Measurements from ENCODE around the gene ZNF708.
"Not testable (repeated sequence)": the region's sequence is repeated elsewhere in the genome, so short reads cannot be mapped to it uniquely, and the experiment has no call there.

ZNF708 gene

GRCh38 chr19:21328885-21329605 lies at the start of gene ZNF708:
ZNF708 (minus strand) TSS chr19:21329410; CDS start chr19:21329212, 198 bp downstream.
- peak; percentile 81 for DNase-seq

DNA sequence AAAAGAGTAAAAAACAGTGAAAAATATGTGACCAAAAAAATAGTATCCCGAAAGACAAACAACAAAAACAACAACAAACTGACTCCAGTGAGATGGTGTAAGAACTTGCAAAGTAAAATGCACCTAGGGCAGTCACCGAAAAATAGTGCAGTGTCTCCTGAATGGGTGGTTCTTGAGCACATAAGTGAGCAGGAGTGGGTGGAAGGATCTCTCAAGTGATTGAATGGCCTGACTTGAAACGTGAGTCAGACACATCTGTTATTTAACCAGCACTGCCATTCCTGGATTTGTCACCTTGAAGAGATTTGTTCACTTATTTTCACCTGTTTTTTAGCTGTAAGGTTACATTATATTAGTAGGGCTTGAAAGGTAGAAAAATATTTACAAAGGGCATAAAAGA lies 33.1 kb upstream of the ZNF708 start:
- DNase-seq, result no peak

DNA sequence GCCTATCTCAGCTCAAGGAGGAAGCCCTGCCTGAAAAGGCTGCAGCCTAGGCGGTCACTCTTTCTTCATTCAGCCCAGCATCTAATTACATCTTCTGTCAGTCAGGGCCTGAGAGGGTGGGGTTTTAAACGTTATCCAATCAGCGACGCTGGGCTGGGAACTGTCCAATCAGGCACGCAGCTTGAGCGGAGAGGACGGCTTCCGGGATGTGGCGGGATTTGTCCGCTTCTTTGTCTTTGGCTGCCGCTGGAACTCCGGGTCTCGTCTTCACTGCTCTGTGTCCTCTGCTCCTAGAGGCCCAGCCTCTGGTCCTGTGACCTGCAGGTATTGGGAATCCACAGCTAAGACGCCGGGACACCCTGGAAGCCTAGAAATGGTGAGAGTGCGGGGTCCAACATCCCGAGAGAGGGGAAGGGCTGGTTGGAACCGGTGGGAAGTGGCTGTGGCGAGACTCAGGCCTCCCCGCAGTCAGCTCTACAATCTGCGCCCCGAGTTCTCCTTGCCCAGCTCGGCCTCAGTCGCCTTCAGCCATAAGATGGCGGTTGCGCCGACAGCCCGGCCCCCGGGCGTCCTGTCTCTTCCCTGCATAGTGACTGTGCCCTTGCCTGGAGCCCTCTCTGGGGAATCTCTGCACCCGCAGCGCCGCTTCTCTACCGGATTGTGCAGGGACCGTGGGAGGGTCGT lies 29.7 kb upstream of the ZNF708 start, which contains the start of gene ZNF738:
TSS of gene ZNF738 (plus strand) at position 233 of the 684 bp plus-strand sequence. CDS start at position 374, 141 bp downstream.
- DNase-seq, result peak; percentile 79

GRCh38 chr19:21352830-21353229 lies 23.6 kb upstream of the ZNF708 start:
- no peak for DNase-seq

DNA sequence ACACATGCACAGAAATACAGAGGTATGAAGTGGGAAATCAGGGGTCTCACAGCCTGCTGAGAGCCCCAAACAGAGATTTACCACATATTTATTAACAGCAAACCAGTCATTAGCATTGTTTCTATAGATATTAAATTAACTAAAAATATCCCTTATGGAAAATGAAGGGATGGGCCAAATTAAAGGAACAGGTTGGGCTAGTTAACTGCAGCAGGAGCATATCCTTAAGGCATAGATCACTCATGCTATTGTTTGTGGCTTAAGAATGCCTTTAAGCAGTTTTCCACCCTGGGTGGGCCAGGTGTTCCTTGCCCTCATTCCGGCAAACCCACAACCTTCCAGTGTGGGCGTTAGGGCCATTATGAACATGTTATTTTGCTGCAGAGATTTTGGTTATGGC lies 15.6 kb upstream of the ZNF708 start:
- not testable (repeated sequence) for DNase-seq

- no peak for DNase-seq
These were observed 6.5 kb upstream of the ZNF708 start for GRCh38 chr19:21335721-21336120.

DNA sequence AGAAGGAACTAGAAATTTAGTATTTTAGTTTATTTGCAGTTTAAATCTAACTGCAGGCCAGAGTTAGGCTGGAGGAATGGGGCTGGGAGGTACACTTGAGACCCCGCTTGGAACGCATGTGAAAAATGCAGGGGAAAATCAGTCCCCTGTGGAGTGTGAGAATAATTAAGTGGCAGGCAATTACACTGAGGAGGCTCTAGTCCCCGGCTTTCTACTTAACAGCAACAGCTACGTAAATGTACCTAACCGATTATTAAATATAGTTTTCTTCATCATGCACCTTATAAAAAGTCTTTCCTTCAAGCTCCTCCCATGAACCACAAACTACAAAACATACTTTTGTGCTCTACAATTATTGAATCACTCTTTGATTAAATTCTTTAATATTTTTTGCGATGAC lies 804 bp downstream of the ZNF708 start:
- DNase-seq, result no peak

- DNase-seq, result no peak
These were observed 3.0 kb downstream of the ZNF708 start for GRCh38 chr19:21326169-21326568.

DNA sequence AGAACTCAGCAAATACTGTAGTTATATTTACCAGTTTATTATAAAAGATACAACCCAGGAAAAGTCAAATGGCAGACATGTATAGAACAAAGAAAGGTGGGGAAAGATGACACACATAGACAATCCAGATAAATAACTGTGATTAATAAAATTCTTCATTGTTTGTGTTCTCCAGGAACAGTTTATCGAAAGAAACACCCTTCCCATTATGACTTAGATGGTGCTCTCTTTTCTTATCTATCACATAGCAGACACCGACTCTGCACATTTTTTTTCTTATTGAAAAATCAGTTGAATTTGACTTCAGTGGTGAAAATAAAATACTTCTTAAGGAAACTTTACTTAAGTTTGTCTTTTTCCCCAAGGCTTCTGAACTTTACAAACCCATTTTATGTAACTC lies 6.2 kb downstream of the ZNF708 start:
- no peak for DNase-seq

DNA sequence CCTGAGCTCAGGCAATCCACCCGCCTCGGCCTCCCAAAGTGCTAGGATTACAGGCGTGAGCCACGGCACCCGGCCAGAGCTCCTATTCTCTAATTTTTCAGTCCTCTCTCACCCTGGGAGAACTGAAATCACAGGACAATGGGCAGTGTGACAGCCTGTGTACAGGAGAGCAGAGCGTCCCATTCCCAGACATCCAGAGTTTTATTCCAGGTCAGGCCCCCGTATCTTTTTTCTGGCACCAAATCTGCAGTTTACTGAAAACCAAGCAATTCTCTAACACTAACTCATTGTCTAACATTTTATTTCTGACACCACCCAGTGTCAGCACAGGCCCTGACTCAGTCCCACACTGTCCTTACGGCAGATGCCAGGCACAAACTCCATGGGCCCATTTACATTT lies 6.7 kb downstream of the ZNF708 start:
- no peak for DNase-seq

DNA sequence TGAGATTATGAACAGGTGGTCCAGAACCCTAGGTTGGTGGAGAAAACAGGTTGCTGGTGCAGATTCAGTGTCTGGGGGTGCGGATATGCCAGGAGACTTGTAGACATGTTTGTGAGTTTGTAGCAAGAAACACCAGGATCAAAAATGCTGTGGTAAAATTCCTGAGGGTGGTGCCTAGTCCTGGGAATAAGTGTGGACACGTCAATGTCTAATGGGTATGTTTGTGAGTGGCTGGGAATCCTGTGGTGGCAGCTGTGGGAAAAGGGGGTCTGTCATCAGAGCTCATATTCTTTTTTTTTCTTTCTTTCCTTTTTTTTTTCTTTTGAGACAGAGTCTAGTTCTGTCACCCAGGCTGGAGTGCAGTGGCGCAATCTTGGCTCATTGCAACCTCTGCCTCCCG lies 7.2 kb downstream of the ZNF708 start:
- DNase-seq, result no peak

GRCh38 chr19:21321134-21321533 lies 8.1 kb downstream of the ZNF708 start:
- DNase-seq, result no peak

GRCh38 chr19:21317821-21318220 lies 11.4 kb downstream of the ZNF708 start:
- DNase-seq, result peak; percentile 25

DNA sequence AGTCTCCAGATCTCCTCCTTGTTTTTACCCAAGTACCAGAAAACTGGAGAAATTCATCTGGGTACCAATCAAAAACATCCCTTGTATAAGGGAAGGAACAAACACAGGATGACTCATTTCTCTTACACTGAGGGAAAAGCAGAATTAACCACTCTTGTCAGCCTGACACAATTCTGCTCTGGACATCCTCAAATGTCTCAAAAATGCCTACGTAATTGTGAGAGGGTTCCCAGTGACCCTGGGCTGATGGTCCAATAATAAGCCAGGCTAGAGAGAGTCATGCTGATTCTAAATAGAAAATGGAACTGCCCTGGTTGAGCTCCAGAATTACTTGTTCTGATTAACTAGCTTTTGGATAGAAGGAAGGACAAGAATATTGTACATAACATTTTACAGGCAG lies 14.5 kb downstream of the ZNF708 start:
- no peak for DNase-seq

DNA sequence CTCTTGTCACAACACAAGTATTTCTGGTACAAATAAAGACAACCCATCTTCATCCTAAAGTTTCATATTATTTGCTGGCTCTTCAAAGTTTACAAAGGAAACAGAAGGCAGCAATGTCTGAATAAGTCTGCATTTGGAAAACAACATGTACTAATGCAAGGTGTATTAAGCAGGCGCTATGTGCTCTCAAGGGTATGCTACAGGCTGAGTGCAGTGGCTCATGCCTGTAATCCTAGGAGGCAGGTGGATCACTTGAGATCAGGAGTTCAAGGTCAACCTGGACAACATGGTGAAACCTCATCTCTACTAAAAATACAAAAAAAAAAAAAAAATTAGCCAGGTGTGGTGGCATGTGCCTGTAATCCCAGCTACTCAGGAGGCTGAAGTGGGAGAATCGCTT lies 16.4 kb downstream of the ZNF708 start:
- DNase-seq, result not testable (repeated sequence)

GRCh38 chr19:21308773-21309172 lies 20.4 kb downstream of the ZNF708 start:
- DNase-seq, result no peak

- not testable (repeated sequence) for DNase-seq
These were observed 22.2 kb downstream of the ZNF708 start for GRCh38 chr19:21306881-21307479.

DNA sequence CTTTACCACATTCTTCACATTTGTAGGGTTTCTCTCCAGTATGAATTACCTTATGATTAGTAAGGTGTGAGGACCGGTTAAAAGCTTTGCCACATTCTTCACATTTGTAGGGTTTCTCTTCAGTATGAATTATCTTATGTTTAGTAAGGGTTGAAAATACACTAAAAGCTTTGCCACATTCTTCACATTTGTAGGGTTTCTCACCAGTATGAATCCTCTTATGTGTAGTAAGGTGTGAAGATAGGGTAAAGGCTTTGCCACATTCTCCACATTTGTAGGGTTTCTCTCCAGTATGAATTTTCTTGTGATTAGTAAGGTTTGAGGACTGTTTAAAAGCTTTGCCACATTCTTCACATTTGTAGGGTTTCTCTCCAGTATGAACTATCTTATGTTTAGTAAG lies 35.4 kb downstream of the ZNF708 start:
- DNase-seq, result not testable (repeated sequence)

DNA sequence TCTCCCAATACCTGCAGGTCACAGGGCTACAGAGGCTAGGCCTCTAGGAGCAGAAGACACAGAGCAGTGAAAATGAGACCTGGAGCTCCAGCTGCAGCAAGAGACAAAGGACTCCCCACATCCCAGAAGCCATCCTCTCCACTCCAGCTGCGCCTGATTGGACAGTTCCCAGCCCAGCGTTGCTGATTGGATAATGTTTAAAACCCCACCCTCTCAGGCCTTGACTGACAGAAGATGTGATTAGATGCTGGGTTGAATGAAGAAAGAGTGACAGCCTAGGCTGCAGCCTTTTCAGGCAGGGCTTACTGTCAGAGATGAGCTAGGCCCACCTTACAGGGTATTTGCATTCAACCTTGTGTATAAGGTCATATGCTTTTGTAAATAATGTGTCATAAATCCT lies 59.4 kb downstream of the ZNF708 start:
- DNase-seq, result no peak

GRCh38 chr19:21264891-21265290 lies 64.3 kb downstream of the ZNF708 start:
- DNase-seq, result no peak

DNA sequence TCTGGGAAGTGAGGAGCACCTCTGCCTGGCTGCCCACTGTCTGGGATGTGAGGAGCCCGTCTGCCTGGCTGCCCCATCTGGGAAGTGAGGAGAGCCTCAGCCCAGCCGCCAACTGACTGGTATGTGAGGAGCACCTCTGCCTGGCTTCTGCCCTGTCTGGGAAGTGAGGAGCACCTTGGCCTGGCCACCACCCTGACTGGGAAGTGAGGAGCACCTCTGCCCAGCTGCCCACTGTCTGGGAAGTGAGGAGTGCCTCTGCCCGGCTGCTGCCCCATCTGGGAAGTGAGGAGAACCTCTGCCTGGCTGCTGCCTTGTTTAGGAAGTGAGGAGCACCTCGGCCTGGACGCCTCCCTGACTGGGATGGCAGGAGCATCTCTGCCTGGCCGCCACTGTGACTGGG lies 64.8 kb downstream of the ZNF708 start:
- DNase-seq, result no peak

DNA sequence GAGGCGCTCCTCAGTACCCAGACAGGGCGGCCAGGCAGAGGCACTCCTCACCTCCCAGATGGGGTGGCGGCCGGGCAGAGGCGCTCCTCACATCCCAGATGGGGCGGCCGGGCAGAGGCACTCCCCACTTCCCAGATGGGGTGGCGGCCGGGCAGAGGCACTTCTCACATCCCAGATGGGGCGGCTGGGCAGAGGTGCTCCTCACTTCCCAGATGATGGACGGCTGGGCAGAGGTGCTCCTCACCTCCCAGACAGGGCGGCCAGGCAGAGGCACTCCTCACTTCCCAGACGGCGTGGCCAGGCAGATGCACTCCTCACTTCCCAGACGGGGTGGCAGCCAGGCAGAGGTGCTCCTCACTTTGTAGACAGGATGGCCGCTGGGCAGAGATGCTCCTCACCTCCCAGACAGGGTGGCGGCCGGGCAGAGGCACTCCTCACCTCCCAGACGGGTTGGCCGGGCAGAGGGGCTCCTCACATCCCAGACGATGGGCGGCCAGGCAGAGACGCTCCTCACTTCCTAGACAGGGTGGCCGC lies 68.3 kb downstream of the ZNF708 start:
- DNase-seq, result not testable (repeated sequence)

- no peak for DNase-seq
These were observed 68.9 kb downstream of the ZNF708 start for GRCh38 chr19:21260164-21260847.

All from NCI-H2029 treated with DMSO at 0.1 percent for 48 hours (cell line).